ENCODE results near the gene BARX1. TPM values are rescaled to one million over a fixed set of nuclear protein-coding genes. Genes with fewer than 3 reads are reported as not detected.

BARX1 gene
- total and polyA plus RNA-seq, 10 of the 15 experiments (the other 5 are each of a cell fraction or from before 2014, with no cell fraction given) = not detected

DNA sequence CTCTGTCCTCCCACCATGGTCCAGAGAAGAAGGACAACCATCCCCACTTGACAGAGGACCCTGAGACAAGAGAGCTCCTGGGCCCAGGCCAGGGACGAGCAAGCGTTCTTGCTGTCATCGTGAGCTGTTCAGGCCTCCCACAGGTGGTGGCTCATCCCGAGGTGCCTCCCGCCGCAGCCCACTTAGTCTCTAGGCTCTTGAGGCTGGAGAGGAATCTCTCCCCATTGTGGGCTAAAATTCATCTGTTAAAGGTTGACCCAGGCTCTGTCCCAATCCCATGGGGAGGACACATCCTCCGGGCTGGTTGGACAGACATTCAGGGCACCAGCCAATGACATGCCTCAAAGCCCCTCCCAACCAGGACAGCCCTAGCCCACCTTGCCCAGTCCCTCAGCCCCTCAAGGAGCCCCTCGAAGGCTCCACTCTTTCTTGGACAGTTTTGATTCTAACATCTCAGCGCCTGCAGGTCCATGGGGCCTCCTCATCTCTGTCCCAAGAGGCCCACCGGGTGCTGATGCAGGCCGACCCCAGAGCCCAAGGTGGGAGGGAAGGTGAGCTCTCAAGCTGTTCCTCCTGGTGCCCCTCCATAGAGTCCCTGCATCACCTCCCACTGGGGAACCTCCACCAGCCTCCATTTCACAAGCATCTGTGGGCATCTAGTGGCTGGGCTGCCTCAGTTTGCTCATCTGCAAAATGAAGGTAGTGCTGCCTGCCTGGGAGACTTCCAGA is 52.9 kb downstream of the BARX1 start (continued):
- TF ChIP-seq, protein P1, sequence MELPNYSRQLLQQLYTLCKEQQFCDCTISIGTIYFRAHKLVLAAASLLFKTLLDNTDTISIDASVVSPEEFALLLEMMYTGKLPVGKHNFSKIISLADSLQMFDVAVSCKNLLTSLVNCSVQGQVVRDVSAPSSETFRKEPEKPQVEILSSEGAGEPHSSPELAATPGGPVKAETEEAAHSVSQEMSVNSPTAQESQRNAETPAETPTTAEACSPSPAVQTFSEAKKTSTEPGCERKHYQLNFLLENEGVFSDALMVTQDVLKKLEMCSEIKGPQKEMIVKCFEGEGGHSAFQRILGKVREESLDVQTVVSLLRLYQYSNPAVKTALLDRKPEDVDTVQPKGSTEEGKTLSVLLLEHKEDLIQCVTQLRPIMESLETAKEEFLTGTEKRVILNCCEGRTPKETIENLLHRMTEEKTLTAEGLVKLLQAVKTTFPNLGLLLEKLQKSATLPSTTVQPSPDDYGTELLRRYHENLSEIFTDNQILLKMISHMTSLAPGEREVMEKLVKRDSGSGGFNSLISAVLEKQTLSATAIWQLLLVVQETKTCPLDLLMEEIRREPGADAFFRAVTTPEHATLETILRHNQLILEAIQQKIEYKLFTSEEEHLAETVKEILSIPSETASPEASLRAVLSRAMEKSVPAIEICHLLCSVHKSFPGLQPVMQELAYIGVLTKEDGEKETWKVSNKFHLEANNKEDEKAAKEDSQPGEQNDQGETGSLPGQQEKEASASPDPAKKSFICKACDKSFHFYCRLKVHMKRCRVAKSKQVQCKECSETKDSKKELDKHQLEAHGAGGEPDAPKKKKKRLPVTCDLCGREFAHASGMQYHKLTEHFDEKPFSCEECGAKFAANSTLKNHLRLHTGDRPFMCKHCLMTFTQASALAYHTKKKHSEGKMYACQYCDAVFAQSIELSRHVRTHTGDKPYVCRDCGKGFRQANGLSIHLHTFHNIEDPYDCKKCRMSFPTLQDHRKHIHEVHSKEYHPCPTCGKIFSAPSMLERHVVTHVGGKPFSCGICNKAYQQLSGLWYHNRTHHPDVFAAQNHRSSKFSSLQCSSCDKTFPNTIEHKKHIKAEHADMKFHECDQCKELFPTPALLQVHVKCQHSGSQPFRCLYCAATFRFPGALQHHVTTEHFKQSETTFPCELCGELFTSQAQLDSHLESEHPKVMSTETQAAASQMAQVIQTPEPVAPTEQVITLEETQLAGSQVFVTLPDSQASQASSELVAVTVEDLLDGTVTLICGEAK (IDR thresholded peaks at IDR 0.05; ENCODE audit: borderline replicate concordance) = no peak
- no peak for TF ChIP-seq ESRRA (IDR thresholded peaks at IDR 0.05; ENCODE audit: low read length)
- TF ChIP-seq RB1 (IDR thresholded peaks at IDR 0.05; ENCODE audit: borderline replicate concordance) = no peak
- TF ChIP-seq HDGF (IDR thresholded peaks at IDR 0.05) = no peak
- TF ChIP-seq, protein P2, sequence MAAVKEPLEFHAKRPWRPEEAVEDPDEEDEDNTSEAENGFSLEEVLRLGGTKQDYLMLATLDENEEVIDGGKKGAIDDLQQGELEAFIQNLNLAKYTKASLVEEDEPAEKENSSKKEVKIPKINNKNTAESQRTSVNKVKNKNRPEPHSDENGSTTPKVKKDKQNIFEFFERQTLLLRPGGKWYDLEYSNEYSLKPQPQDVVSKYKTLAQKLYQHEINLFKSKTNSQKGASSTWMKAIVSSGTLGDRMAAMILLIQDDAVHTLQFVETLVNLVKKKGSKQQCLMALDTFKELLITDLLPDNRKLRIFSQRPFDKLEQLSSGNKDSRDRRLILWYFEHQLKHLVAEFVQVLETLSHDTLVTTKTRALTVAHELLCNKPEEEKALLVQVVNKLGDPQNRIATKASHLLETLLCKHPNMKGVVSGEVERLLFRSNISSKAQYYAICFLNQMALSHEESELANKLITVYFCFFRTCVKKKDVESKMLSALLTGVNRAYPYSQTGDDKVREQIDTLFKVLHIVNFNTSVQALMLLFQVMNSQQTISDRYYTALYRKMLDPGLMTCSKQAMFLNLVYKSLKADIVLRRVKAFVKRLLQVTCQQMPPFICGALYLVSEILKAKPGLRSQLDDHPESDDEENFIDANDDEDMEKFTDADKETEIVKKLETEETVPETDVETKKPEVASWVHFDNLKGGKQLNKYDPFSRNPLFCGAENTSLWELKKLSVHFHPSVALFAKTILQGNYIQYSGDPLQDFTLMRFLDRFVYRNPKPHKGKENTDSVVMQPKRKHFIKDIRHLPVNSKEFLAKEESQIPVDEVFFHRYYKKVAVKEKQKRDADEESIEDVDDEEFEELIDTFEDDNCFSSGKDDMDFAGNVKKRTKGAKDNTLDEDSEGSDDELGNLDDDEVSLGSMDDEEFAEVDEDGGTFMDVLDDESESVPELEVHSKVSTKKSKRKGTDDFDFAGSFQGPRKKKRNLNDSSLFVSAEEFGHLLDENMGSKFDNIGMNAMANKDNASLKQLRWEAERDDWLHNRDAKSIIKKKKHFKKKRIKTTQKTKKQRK (IDR thresholded peaks at IDR 0.05; ENCODE audit: low read depth, low read length) = no peak
- TF ChIP-seq, protein P3, sequence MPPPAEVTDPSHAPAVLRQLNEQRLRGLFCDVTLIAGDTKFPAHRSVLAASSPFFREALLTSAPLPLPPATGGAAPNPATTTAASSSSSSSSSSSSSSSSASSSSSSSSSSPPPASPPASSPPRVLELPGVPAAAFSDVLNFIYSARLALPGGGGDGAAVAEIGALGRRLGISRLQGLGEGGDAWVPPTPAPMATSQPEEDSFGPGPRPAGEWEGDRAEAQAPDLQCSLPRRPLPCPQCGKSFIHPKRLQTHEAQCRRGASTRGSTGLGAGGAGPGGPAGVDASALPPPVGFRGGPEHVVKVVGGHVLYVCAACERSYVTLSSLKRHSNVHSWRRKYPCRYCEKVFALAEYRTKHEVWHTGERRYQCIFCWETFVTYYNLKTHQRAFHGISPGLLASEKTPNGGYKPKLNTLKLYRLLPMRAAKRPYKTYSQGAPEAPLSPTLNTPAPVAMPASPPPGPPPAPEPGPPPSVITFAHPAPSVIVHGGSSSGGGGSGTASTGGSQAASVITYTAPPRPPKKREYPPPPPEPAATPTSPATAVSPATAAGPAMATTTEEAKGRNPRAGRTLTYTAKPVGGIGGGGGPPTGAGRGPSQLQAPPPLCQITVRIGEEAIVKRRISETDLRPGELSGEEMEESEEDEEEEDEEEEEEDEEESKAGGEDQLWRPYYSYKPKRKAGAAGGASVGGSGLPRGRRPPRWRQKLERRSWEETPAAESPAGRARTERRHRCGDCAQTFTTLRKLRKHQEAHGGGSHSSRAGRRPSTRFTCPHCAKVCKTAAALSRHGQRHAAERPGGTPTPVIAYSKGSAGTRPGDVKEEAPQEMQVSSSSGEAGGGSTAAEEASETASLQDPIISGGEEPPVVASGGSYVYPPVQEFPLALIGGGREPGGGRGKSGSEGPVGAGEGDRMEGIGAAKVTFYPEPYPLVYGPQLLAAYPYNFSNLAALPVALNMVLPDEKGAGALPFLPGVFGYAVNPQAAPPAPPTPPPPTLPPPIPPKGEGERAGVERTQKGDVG (CRISPR knock-in tag; IDR thresholded peaks at IDR 0.05) = no peak
- TF ChIP-seq NRF1 (conservative IDR thresholded peaks at IDR 0.05; ENCODE audit: low read depth, low read length) = no peak
- no peak for TF ChIP-seq RUNX3 (IDR thresholded peaks at IDR 0.05; ENCODE audit: low read length)
- no peak for TF ChIP-seq YBX1 (IDR thresholded peaks at IDR 0.05)
- no peak for TF ChIP-seq TCF3 (IDR thresholded peaks at IDR 0.05; ENCODE audit: borderline replicate concordance, insufficient read depth, low read depth, low read length)
- no peak for TF ChIP-seq STAT1 (conservative IDR thresholded peaks at IDR 0.05)
- no peak for TF ChIP-seq KLF5 (IDR thresholded peaks at IDR 0.05; ENCODE audit: partially characterized antibody)
- no peak for TF ChIP-seq CBX5 (IDR thresholded peaks at IDR 0.05; ENCODE audit: low read depth)
